Measurements from ENCODE around the gene BIK.

BIK gene

GRCh38 chr22:43106302-43106701, 4.2 kb upstream of the BIK start:
- no peak for DNase-seq

- DNase-seq, result no peak
These were observed 1.0 kb upstream of the BIK start for GRCh38 chr22:43109511-43109910.

- DNase-seq, result no peak
These were observed 568 bp upstream of the BIK start for GRCh38 chr22:43109921-43110443.

- peak; percentile 46 to 47 for DNase-seq
These were observed 525 bp downstream of the BIK start for GRCh38 chr22:43110927-43111623.

GRCh38 chr22:43113526-43114251, 3.1 kb downstream of the BIK start:
- no peak for DNase-seq

- DNase-seq, result no peak
These were observed 4.4 kb downstream of the BIK start for GRCh38 chr22:43114958-43115357.

- no peak for DNase-seq
These were observed 6.4 kb downstream of the BIK start for GRCh38 chr22:43116932-43117331.

GRCh38 chr22:43118024-43118849, 7.7 kb downstream of the BIK start:
- no peak for DNase-seq

GRCh38 chr22:43118953-43119458, 8.5 kb downstream of the BIK start:
- no peak for DNase-seq

GRCh38 chr22:43126501-43127165, 16.1 kb downstream of the BIK start:
- no peak for DNase-seq

- DNase-seq, result no peak
These were observed 16.8 kb downstream of the BIK start for GRCh38 chr22:43127166-43127908.

- no peak for DNase-seq
These were observed 17.6 kb downstream of the BIK start for GRCh38 chr22:43128116-43128515.

- DNase-seq, result no peak
These were observed 18.4 kb downstream of the BIK start for GRCh38 chr22:43128928-43129424.

GRCh38 chr22:43129426-43130425, 19.2 kb downstream of the BIK start:
- DNase-seq, result no peak

- no peak for DNase-seq
These were observed 21.4 kb downstream of the BIK start for GRCh38 chr22:43131773-43132501.

GRCh38 chr22:43133401-43133800, 22.9 kb downstream of the BIK start:
- DNase-seq, result no peak

GRCh38 chr22:43134553-43134952, 24.0 kb downstream of the BIK start:
- DNase-seq, result no peak

- DNase-seq, result no peak
These were observed 25.0 kb downstream of the BIK start for GRCh38 chr22:43135565-43135964.

GRCh38 chr22:43136255-43136654, 25.7 kb downstream of the BIK start:
- peak in 1 of 2 experiments; percentile 22 for DNase-seq

- DNase-seq, result no peak
These were observed 26.3 kb downstream of the BIK start for GRCh38 chr22:43136801-43137200.

Data from activated CD4-positive, alpha-beta T cell treated with anti-CD3 and anti-CD28 coated beads, Interleukin-2, amount 50 U/mL, for 4 hours (primary cell).